GM19372 (cell line): Measurements from ENCODE around the gene UGT2B15.
"Not testable (repeated sequence)": the region's sequence is repeated elsewhere in the genome, so short reads cannot be mapped to it uniquely, and the experiment has no call there.

Source experiments
- ATAC-seq: cut with Tn5 transposase; IDR thresholded peaks from one replicate; pipeline ENCODE4 v1.9.1; 2021; ENCODE audit warnings: mild to moderate bottlenecking, low read depth, moderate library complexity; ENCODE audit not compliant: unreplicated experiment

UGT2B15 gene

GRCh38 chr4:68656445-68656973, 13.9 kb downstream of the UGT2B15 start:
- ATAC-seq: peak; percentile 43

GRCh38 chr4:68655764-68656444, 14.5 kb downstream of the UGT2B15 start:
- ATAC-seq: peak; percentile 24

- ATAC-seq: no peak
Measured at GRCh38 chr4:68654946-68655721, 15.3 kb downstream of the UGT2B15 start.

- ATAC-seq: no peak
Measured at GRCh38 chr4:68651932-68652331, 18.5 kb downstream of the UGT2B15 start.

- no peak for ATAC-seq
Measured at GRCh38 chr4:68630371-68630770, 40.1 kb downstream of the UGT2B15 start.

- not testable (repeated sequence) for ATAC-seq
Measured at GRCh38 chr4:68622731-68623130, 47.7 kb downstream of the UGT2B15 start.

GRCh38 chr4:68617003-68617698, 53.3 kb downstream of the UGT2B15 start:
- ATAC-seq: peak; percentile 65

GRCh38 chr4:68615699-68616422, 54.6 kb downstream of the UGT2B15 start:
- no peak for ATAC-seq

- ATAC-seq: no peak
Measured at GRCh38 chr4:68613752-68614151, 56.7 kb downstream of the UGT2B15 start.

- ATAC-seq: no peak
Measured at GRCh38 chr4:68606240-68606639, 64.2 kb downstream of the UGT2B15 start.

- ATAC-seq: no peak
Measured at GRCh38 chr4:68599150-68599549, 71.3 kb downstream of the UGT2B15 start.

- no peak for ATAC-seq
Measured at GRCh38 chr4:68597482-68597881, 73.0 kb downstream of the UGT2B15 start.
